HEK293 (cell line): ENCODE data around the gene PLEKHG2.
A peak's percentile ranks its signal among the peaks of the same experiment; 100 is the strongest.

ENCODE experiments used
- ATF2 ChIP-seq: fragments of 450-650 bp; formaldehyde crosslinking; IDR thresholded peaks from 2 replicates; pipeline ENCODE4 v1.5.1; 2016; ENCODE audit warnings: missing biosample characterization, missing genetic modification characterization, low read depth
- MEIS1 ChIP-seq: sonication (generic); formaldehyde crosslinking; IDR thresholded peaks from 2 replicates; pipeline ENCODE4 v1.8.1; 2022; ENCODE audit warnings: missing genetic modification reagents, mild to moderate bottlenecking, borderline replicate concordance
- PBX3 ChIP-seq: sonication (generic); formaldehyde crosslinking; IDR thresholded peaks from 2 replicates; pipeline ENCODE4 v1.8.1; 2022; ENCODE audit warnings: mild to moderate bottlenecking, moderate library complexity, missing genetic modification reagents
- RBAK ChIP-seq: fragments of 450-650 bp; formaldehyde crosslinking; IDR thresholded peaks from 2 replicates; pipeline ENCODE4 v1.5.1; 2016; ENCODE audit warnings: missing biosample characterization, missing genetic modification characterization
- SALL2 ChIP-seq: fragments of 450-650 bp; formaldehyde crosslinking; IDR thresholded peaks from 2 replicates; pipeline ENCODE4 v1.5.0; 2017; ENCODE audit warnings: missing biosample characterization, mild to moderate bottlenecking, missing genetic modification characterization, borderline replicate concordance
- SETDB1 ChIP-seq: IDR thresholded peaks from one replicate; pipeline ENCODE4 v1.6.1; 2017; ENCODE audit warnings: mild to moderate bottlenecking, low read length, moderate library complexity, mixed read lengths; ENCODE audit not compliant: insufficient read length
- ZNF18 ChIP-seq: fragments of 450-650 bp; formaldehyde crosslinking; IDR thresholded peaks from 2 replicates; pipeline ENCODE4 v1.5.1; 2016; ENCODE audit warnings: missing biosample characterization, missing genetic modification characterization
- ZNF404 ChIP-seq: fragments of 450-650 bp; formaldehyde crosslinking; IDR thresholded peaks from 2 replicates; pipeline ENCODE4 v1.5.1; 2017; ENCODE audit warnings: missing biosample characterization, missing genetic modification characterization
- ZNF510 ChIP-seq: fragments of 450-650 bp; formaldehyde crosslinking; IDR thresholded peaks from 2 replicates; pipeline ENCODE4 v1.5.1; 2018; ENCODE audit warnings: mild to moderate bottlenecking, missing genetic modification characterization, missing biosample characterization; ENCODE audit not compliant: insufficient replicate concordance
- ZNF518A ChIP-seq: fragments of 450-650 bp; formaldehyde crosslinking; conservative IDR thresholded peaks from 2 replicates; pipeline ENCODE4 v1.5.1; 2016; ENCODE audit warnings: low read depth, missing biosample characterization, missing genetic modification characterization
- ZNF600 ChIP-seq: fragments of 450-650 bp; formaldehyde crosslinking; IDR thresholded peaks from 2 replicates; pipeline ENCODE4 v1.5.1; 2016; ENCODE audit warnings: missing biosample characterization, missing genetic modification characterization
- ZNF623 ChIP-seq: fragments of 450-650 bp; formaldehyde crosslinking; IDR thresholded peaks from 2 replicates; pipeline ENCODE4 v1.5.1; 2016; ENCODE audit warnings: missing biosample characterization, missing genetic modification characterization
- ZNF664 ChIP-seq: fragments of 450-650 bp; formaldehyde crosslinking; IDR thresholded peaks from 2 replicates; pipeline ENCODE4 v1.5.1; 2016; ENCODE audit warnings: missing biosample characterization, missing genetic modification characterization
- ZSCAN16 ChIP-seq: fragments of 450-650 bp; formaldehyde crosslinking; IDR thresholded peaks from 2 replicates; pipeline ENCODE4 v1.5.1; 2016; ENCODE audit warnings: missing biosample characterization, missing genetic modification characterization
- ZSCAN5A ChIP-seq: fragments of 450-650 bp; formaldehyde crosslinking; IDR thresholded peaks from 2 replicates; pipeline ENCODE4 v1.5.1; 2016; ENCODE audit warnings: missing biosample characterization, missing genetic modification characterization
- TF ChIP-seq, protein P1 (sequence below): fragments of 450-650 bp; formaldehyde crosslinking; IDR thresholded peaks from 2 replicates; pipeline ENCODE4 v1.5.1; 2016; ENCODE audit warnings: missing biosample characterization, missing genetic modification characterization
- TF ChIP-seq, protein P2 (sequence below): fragments of 450-650 bp; formaldehyde crosslinking; IDR thresholded peaks from 2 replicates; pipeline ENCODE4 v1.5.1; 2016; ENCODE audit warnings: missing biosample characterization, missing genetic modification characterization
- TF ChIP-seq, protein P3 (sequence below): fragments of 450-650 bp; formaldehyde crosslinking; IDR thresholded peaks from 2 replicates; pipeline ENCODE4 v1.5.1; 2016; ENCODE audit warnings: missing biosample characterization, missing genetic modification characterization
- TF ChIP-seq, protein P4 (sequence below): fragments of 450-650 bp; IDR thresholded peaks from 2 replicates; pipeline ENCODE4 v1.5.1; 2018; ENCODE audit warnings: missing biosample characterization, mild to moderate bottlenecking, missing genetic modification characterization

The PLEKHG2 gene

DNA sequence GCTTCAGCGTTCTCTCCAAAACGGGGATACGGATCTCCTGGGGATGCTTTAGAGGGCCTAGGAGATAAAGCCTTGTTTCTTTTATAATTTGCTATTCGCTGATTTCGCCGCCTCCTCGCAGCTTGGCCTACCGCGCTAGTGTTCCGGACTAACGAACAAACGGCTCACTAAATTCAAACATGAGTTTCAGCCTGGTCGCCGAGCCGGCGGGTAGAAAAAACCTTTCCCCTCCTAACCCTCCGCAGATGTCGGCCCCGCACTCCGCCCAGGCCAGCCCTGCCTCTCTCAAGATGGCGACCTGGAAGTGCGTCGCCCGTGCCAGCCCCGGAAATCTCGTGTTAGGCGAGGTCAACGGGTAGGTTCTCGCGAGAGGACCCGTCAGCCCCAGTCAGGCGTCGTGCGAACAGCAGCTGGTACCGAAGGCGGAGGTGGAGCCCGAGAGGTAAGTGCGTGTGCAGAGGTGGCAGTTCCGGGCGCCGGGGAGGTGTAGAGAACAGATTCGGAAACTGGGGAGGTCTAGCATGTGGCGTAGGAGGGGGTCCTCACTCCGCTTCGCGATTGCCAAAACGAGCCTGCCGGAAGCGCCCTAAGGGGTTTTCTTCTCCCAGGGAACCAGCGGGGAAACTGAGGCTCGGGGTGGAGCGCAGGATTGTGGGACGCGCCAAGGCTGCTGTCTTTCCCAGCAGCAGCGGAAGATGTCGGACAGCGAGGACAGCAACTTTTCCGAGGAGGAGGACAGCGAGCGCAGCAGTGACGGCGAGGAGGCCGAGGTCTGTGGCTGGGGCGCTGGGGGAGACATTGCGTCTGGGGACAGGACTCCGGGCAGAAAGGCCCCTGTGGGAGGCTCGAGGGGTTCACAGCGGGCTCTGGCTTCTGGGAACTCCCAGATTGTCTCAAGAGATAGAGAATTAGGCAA lies 33.0 kb downstream of the PLEKHG2 start, which contains the start of gene SUPT5H (continued):
- TF ChIP-seq, protein P1, sequence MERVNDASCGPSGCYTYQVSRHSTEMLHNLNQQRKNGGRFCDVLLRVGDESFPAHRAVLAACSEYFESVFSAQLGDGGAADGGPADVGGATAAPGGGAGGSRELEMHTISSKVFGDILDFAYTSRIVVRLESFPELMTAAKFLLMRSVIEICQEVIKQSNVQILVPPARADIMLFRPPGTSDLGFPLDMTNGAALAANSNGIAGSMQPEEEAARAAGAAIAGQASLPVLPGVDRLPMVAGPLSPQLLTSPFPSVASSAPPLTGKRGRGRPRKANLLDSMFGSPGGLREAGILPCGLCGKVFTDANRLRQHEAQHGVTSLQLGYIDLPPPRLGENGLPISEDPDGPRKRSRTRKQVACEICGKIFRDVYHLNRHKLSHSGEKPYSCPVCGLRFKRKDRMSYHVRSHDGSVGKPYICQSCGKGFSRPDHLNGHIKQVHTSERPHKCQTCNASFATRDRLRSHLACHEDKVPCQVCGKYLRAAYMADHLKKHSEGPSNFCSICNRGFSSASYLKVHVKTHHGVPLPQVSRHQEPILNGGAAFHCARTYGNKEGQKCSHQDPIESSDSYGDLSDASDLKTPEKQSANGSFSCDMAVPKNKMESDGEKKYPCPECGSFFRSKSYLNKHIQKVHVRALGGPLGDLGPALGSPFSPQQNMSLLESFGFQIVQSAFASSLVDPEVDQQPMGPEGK: peak; percentile 62
- peak; percentile 18; the same call in 1 of the 2 replicates for TF ChIP-seq ZSCAN5A
- TF ChIP-seq, protein P2, sequence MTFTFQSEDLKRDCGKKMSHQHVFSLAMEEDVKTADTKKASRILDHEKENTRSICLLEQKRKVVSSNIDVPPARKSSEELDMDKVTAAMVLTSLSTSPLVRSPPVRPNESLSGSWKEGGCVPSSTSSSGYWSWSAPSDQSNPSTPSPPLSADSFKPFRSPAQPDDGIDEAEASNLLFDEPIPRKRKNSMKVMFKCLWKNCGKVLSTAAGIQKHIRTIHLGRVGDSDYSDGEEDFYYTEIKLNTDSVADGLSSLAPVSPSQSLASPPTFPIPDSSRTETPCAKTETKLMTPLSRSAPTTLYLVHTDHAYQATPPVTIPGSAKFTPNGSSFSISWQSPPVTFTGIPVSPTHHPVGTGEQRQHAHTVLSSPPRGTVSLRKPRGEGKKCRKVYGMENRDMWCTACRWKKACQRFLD (tag by site-specific recombination): no peak
- peak; percentile 54 for TF ChIP-seq ZNF623 (tag by site-specific recombination)
- TF ChIP-seq RBAK: no peak
- TF ChIP-seq MEIS1: no peak
- TF ChIP-seq, protein P3, sequence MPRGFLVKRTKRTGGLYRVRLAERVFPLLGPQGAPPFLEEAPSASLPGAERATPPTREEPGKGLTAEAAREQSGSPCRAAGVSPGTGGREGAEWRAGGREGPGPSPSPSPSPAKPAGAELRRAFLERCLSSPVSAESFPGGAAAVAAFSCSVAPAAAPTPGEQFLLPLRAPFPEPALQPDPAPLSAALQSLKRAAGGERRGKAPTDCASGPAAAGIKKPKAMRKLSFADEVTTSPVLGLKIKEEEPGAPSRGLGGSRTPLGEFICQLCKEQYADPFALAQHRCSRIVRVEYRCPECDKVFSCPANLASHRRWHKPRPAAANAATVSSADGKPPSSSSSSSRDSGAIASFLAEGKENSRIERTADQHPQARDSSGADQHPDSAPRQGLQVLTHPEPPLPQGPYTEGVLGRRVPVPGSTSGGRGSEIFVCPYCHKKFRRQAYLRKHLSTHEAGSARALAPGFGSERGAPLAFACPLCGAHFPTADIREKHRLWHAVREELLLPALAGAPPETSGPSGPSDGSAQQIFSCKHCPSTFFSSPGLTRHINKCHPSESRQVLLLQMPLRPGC (tag by site-specific recombination): no peak; the same call in 1 of the 2 replicates
- TF ChIP-seq PBX3 (CRISPR knock-in tag): peak; percentile 64
- no peak for TF ChIP-seq ZNF510 (tag by site-specific recombination)
- TF ChIP-seq, protein P4, sequence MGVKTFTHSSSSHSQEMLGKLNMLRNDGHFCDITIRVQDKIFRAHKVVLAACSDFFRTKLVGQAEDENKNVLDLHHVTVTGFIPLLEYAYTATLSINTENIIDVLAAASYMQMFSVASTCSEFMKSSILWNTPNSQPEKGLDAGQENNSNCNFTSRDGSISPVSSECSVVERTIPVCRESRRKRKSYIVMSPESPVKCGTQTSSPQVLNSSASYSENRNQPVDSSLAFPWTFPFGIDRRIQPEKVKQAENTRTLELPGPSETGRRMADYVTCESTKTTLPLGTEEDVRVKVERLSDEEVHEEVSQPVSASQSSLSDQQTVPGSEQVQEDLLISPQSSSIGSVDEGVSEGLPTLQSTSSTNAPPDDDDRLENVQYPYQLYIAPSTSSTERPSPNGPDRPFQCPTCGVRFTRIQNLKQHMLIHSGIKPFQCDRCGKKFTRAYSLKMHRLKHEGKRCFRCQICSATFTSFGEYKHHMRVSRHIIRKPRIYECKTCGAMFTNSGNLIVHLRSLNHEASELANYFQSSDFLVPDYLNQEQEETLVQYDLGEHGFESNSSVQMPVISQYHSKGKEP (tag by site-specific recombination): peak; percentile 28; the same call in 1 of the 2 replicates
- no peak for TF ChIP-seq SETDB1
- TF ChIP-seq ZNF404 (tag by site-specific recombination): no peak
- peak; percentile 90 for TF ChIP-seq ZNF518A
- TF ChIP-seq ZSCAN16 (tag by site-specific recombination): no peak
- no peak for TF ChIP-seq SALL2 (tag by site-specific recombination)
- TF ChIP-seq ZNF600 (tag by site-specific recombination): peak; percentile 62
- no peak for TF ChIP-seq ZNF18 (tag by site-specific recombination)
- TF ChIP-seq ATF2 (tag by site-specific recombination): no peak
- TF ChIP-seq ZNF664: no peak; the same call in 1 of the 2 replicates
